G401.6 (cell line): ENCODE measurements around the gene TPST1.
"Not testable (repeated sequence)": the region's sequence is repeated elsewhere in the genome, so short reads cannot be mapped to it uniquely, and the experiment has no call there.

ENCODE experiments used
- FAIRE-seq: peaks from 2 replicates; lab custom pipeline; 2012; peaks lifted over from hg19 to GRCh38; lab: Jason Lieb, UNC

TPST1 gene

DNA sequence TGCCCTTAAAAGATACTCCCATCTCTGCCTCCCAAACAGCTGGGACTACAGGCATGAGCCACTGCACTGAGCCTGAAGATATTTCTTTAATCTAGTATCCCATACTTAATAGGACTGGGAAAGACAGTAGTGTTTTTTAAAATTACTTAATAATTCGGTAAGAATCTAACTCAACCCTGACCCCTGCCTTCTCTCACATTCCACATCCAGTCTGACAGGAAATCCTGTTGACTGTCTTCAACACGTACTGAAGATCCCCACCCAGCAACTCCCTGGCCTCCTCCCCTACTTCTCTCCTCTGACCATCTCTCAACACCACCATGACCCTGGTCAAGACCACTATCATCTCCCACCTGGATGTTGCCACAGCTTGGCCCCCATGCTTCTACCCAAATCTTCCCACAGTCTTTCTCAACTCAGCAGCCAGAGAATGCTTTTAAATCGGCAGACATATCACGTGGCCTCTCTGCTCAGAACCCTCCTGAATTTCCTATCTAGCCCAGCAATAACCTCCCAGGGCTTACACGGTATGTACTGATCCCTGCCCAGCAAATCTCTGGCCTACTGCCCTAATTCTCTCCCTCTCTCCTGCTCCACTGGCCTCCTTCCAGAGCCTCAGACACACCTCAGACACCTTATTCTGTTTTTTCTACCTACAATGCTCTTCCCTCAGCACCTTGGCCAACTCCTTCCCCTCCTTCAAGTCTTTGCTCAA, 180.2 kb downstream of the TPST1 start:
- FAIRE-seq, result not testable (repeated sequence)

DNA sequence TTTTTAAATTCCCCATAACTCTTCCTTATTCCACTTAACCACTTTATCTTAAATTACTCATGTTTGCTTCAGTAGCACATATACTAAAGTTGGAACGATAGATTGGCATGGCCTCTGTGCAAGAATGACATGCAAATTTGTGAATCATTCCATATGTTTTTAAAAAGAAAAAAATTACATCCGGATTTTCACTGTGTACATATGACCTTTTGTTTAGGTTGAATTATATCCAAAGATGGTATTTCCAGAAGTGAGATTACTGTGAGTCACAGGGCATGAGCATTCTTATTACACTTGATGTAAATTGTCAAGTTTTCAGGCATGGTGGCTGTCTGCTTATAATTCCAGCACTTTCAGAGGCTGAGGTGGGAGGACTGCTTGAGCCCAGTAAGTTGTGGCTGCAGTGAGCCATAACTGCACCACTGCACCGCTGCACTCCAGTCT, 190.0 kb downstream of the TPST1 start:
- FAIRE-seq, result not testable (repeated sequence)

DNA sequence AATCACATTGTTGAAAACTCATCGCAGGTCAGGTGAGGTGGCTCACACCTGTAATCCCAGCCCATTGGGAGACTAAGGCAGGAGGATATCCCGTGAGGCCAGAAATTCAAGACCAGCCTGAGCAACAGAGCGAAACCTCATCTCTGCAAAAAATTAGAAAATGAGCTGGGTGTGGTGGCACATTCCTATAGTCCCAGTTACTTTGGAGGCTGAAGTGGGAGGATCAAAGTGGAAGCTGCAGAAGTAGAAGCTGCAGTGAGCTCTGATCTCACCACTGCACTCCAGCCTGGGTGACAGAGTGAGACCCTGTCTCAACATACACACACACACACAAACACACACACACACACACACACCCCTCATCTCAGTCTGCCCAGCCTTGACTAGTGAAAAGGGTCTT, 190.9 kb downstream of the TPST1 start:
- FAIRE-seq, result not testable (repeated sequence)

DNA sequence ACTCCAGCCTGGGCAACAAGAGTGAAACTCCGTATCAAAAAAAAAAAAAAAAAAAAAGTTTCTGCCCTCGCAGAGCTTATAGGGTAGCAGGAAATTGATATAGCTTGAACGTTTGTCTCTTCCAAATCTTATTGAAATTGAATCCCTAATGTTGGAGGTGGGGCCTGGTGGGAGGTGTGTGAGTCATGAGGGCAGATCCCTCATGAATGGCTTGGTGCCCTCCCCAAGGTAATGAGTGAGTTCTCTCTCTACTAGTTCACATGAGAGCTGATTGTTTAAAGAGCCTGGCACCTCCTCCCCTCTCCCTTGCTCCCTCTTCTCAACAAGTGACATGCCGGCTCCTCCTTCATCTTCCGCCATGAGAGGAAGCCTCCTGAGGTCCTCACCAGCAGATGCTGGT, 193.7 kb downstream of the TPST1 start:
- not testable (repeated sequence) for FAIRE-seq

DNA sequence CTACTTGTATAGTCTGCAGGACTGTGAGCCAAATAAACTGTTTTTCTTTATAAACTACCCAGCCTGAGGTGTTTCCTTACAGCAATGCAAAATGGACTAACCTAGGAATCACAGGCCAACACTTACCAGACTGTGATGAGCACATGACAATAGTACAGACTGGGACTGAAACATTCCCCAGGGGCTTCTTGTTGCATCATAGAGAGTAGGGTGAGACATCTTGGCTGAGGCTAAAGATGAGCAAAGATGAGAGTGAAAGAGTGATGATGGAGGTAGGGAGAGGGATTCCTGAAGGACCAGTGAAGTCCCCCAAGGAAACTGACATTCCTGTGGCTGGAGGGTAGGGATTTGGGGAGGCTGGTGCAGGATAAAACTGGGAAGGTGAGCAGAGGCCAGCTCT, 194.4 kb downstream of the TPST1 start:
- FAIRE-seq, result no peak

DNA sequence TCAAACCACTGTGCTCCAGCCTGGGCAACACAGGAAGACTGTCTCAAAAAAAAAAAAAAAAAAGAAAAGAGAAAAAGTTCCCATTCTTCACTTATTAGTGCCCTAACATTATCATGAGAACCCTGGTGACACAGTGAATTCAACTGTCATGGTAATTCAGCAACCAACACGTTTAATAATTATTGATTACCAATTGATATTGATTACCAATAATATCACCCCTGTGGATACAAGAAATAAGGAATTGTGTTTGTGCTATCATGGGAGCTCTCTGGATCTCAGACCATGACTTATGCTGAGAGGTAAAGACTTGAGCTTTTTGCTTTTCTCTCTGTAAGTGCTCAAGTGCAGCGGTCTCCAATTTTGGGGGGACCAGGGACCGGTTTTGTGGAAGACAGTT, 195.3 kb downstream of the TPST1 start:
- no peak for FAIRE-seq

DNA sequence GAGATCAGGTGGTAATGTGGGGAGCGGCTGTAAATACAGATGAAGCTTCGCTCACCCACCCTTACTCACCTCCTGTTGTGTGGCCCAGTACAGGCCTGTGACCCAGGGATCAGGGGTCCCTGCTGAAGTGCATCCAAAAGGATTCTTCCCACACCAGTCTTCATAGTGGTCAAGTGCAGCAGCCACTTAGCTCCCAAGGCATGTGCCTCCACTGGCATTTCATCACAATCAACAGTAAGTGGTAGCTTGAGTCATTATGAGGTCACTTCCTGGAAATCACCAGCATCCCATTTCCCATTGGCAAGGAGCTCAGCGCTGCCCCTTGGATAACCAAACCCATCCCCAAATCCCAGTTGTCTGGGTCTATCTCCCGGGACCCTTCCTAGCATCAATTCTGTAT, 196.0 kb downstream of the TPST1 start:
- FAIRE-seq, result not testable (repeated sequence)

DNA sequence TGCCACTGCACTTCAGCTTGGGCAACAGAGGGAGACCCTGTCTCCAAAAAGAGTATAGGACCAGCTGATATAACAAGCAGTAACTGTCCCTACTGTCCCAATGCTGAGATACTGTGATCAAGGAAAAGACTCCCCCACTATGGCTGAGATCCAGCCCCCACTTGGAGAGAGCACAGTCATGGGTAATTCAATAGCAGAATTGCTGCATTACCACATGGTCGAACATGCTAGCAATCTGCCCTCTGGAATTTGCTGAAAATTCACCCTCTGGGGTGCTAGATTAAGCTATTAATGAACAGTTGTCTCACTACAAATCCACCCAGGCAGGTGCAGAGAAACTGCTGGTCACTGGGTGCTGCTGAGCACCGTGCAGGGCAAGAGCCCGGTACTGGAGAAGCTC, 196.8 kb downstream of the TPST1 start:
- FAIRE-seq, result not testable (repeated sequence)

DNA sequence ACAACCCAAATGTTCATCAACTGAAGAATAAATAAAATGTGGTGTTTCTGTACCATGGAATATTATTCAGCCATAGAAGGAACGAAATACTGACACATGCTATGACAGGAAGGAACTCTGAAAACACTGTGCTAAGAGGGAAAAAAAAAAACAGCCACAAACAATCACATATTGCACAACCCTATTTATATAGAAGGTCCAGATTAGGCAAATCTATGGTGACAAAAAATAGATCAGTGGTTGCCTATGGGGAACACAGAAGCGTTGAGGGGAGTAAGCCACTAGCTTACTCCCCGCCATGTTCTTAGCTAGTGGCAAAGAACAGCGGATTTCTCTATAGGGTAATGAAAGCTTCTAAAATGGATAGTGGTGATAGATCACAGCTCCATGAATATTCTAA, 198.4 kb downstream of the TPST1 start:
- FAIRE-seq, result no peak

DNA sequence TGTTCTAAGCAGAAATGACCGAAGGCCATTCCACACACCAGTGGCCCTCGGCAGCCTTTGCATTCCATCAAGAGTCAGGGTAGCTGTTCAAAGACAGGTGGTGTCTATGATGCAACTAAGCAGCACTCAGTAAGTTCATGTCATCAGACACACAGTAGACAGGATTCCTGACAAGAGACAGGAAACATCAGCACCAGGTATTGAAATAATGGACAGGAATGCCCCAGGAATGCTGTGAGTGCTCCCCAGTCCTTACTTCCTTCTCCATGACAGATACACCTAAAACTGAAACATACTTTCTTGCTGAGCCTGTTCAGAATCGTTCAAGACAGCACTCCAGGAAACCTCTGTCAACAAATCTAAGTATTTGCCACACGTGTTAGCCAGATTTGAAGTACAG, 204.4 kb downstream of the TPST1 start:
- no peak for FAIRE-seq
